ENCODE measurements around the gene ACSM6.
"Not testable (repeated sequence)": the region's sequence is repeated elsewhere in the genome, so short reads cannot be mapped to it uniquely, and the experiment has no call there.

The ACSM6 gene

GRCh38 chr10:95188593-95188992 lies 5.4 kb upstream of the ACSM6 start:
- Histone ChIP-seq H3K4me3 (ENCODE audit: low read length) (no peak overlapping the region), H3K79me2 (ENCODE audit: control insufficient read depth, low read length) (no peaks in the 10 kb centered on the region), H3K9me3 (ENCODE audit: control insufficient read depth, insufficient read depth, low read length) (no peaks in the 10 kb centered on the region), H3K27me3 (ENCODE audit: control insufficient read depth, low read length) (peaks cover 4% of the 10 kb centered on the region; the same call in 1 of the 2 replicates), H3K36me3 (ENCODE audit: control insufficient read depth, low read length) (no peaks in the 10 kb centered on the region), H3K4me1 (ENCODE audit: control insufficient read depth, low read length) (peaks cover 9% of the 10 kb centered on the region), H3F3A (ENCODE audit: control insufficient read depth, insufficient read depth) (no peaks in the 10 kb centered on the region), H3K27ac (ENCODE audit: low read depth, low read length) (no peak overlapping the region), H3K4me2 (ENCODE audit: low read length) (no peak overlapping the region), H4K20me1 (ENCODE audit: control insufficient read depth, insufficient read depth, low read depth, low read length) (no peaks in the 10 kb centered on the region), H3K9me2 (replicated peaks; ENCODE audit: control insufficient read depth, low read length) (no peaks in the 10 kb centered on the region; the same call in 1 of the 2 replicates)
- no peak for TF ChIP-seq EZH2phosphoT487 (IDR thresholded peaks at IDR 0.05; ENCODE audit: borderline replicate concordance, low read length)
- TF ChIP-seq, protein P1, sequence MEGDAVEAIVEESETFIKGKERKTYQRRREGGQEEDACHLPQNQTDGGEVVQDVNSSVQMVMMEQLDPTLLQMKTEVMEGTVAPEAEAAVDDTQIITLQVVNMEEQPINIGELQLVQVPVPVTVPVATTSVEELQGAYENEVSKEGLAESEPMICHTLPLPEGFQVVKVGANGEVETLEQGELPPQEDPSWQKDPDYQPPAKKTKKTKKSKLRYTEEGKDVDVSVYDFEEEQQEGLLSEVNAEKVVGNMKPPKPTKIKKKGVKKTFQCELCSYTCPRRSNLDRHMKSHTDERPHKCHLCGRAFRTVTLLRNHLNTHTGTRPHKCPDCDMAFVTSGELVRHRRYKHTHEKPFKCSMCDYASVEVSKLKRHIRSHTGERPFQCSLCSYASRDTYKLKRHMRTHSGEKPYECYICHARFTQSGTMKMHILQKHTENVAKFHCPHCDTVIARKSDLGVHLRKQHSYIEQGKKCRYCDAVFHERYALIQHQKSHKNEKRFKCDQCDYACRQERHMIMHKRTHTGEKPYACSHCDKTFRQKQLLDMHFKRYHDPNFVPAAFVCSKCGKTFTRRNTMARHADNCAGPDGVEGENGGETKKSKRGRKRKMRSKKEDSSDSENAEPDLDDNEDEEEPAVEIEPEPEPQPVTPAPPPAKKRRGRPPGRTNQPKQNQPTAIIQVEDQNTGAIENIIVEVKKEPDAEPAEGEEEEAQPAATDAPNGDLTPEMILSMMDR (IDR thresholded peaks at IDR 0.05; ENCODE audit: low read depth, low read length, poor library complexity, severe bottlenecking): no peak

DNA sequence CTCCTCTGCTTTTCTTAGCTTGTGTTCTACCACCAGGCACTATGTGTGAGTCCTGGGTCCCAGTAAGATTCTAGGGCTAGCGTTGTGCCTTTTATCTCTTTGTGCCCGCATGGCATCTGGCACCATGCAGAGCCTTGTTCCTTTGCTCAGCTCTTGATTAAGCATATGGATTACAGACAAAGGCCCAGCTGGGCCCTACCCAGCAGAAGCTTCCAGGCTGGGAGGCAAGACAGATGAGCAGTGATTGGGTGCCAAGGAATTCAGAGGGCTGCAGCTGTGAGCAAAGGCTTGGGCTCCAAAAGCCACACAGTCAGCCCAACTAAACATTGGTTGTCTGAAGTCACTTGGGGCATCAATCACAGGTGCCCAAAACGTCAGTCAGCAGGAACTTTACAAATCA lies 2.0 kb downstream of the ACSM6 start:
- H3K4me2 ChIP-seq (ENCODE audit: low read length): no peak overlapping the region
- H3K27ac ChIP-seq (ENCODE audit: low read depth, low read length): no peak overlapping the region
- no peak overlapping the region for H3K4me3 ChIP-seq (ENCODE audit: low read length)
- no peaks in the 10 kb centered on the region for H3K4me1 ChIP-seq (ENCODE audit: control insufficient read depth, low read length)
- no peaks in the 10 kb centered on the region for H3K36me3 ChIP-seq (ENCODE audit: control insufficient read depth, low read length)
- H3K27me3 ChIP-seq (ENCODE audit: control insufficient read depth, low read length): no peaks in the 10 kb centered on the region
- H3K9me3 ChIP-seq (ENCODE audit: control insufficient read depth, insufficient read depth, low read length): no peaks in the 10 kb centered on the region
- H3F3A ChIP-seq (ENCODE audit: control insufficient read depth, insufficient read depth): no peaks in the 10 kb centered on the region
- no peaks in the 10 kb centered on the region for H4K20me1 ChIP-seq (ENCODE audit: control insufficient read depth, insufficient read depth, low read depth, low read length)
- no peaks in the 10 kb centered on the region for H3K79me2 ChIP-seq (ENCODE audit: control insufficient read depth, low read length)
- TF ChIP-seq EZH2phosphoT487 (IDR thresholded peaks at IDR 0.05; ENCODE audit: borderline replicate concordance, low read length): no peak
- TF ChIP-seq, protein P1 (IDR thresholded peaks at IDR 0.05; ENCODE audit: low read depth, low read length, poor library complexity, severe bottlenecking): no peak
- H3K9me2 ChIP-seq (replicated peaks; ENCODE audit: control insufficient read depth, low read length): no peaks in the 10 kb centered on the region; the same call in 1 of the 2 replicates

- Histone ChIP-seq H3K4me3 (ENCODE audit: low read length) (no peak overlapping the region), H3K27me3 (ENCODE audit: control insufficient read depth, low read length) (no peaks in the 10 kb centered on the region), H3K27ac (ENCODE audit: low read depth, low read length) (no peak overlapping the region), H3K9me3 (ENCODE audit: control insufficient read depth, insufficient read depth, low read length) (no peaks in the 10 kb centered on the region), H3K4me1 (ENCODE audit: control insufficient read depth, low read length) (no peaks in the 10 kb centered on the region), H3K9me2 (replicated peaks; ENCODE audit: control insufficient read depth, low read length) (no peaks in the 10 kb centered on the region), H3F3A (ENCODE audit: control insufficient read depth, insufficient read depth) (no peaks in the 10 kb centered on the region), H3K4me2 (ENCODE audit: low read length) (no peak overlapping the region), H4K20me1 (ENCODE audit: control insufficient read depth, insufficient read depth, low read depth, low read length) (no peaks in the 10 kb centered on the region), H3K79me2 (ENCODE audit: control insufficient read depth, low read length) (no peaks in the 10 kb centered on the region), H3K36me3 (ENCODE audit: control insufficient read depth, low read length) (no peaks in the 10 kb centered on the region)
- no peak for TF ChIP-seq EZH2phosphoT487 (IDR thresholded peaks at IDR 0.05; ENCODE audit: borderline replicate concordance, low read length)
- TF ChIP-seq, protein P1 (IDR thresholded peaks at IDR 0.05; ENCODE audit: low read depth, low read length, poor library complexity, severe bottlenecking): no peak
Observed at GRCh38 chr10:95201736-95202135, 7.7 kb downstream of the ACSM6 start.

GRCh38 chr10:95202865-95203264 lies 8.8 kb downstream of the ACSM6 start:
- not testable (repeated sequence) for H3K4me1 ChIP-seq (ENCODE audit: control insufficient read depth, low read length); H3K79me2 ChIP-seq (ENCODE audit: control insufficient read depth, low read length); H3K27ac ChIP-seq (ENCODE audit: low read depth, low read length); H4K20me1 ChIP-seq (ENCODE audit: control insufficient read depth, insufficient read depth, low read depth, low read length); H3K27me3 ChIP-seq (ENCODE audit: control insufficient read depth, low read length); H3K4me3 ChIP-seq (ENCODE audit: low read length); H3K9me3 ChIP-seq (ENCODE audit: control insufficient read depth, insufficient read depth, low read length); H3K36me3 ChIP-seq (ENCODE audit: control insufficient read depth, low read length); H3F3A ChIP-seq (ENCODE audit: control insufficient read depth, insufficient read depth); H3K9me2 ChIP-seq (replicated peaks; ENCODE audit: control insufficient read depth, low read length); H3K4me2 ChIP-seq (ENCODE audit: low read length)

All from DOHH2 (cell line).